Breast epithelium (tissue), 3 donors: ENCODE data around the gene VPS13D.

Source experiments
- POLR2A ChIP-seq: fragments of 450-650 bp; IDR thresholded peaks from one replicate; pipeline ENCODE4 v1.6.1; 2016; ENCODE audit warnings: antibody characterized with exemption, mild to moderate bottlenecking, moderate library complexity
- TF ChIP-seq, protein P1 (sequence below), 3 donors: fragments of 450-650 bp; IDR thresholded peaks; one replicate each; pipeline ENCODE4 v1.5.1; 2016 to 2017; ENCODE audit warnings: antibody characterized with exemption in 3 of 3, mild to moderate bottlenecking in 3 of 3, moderate library complexity in 3 of 3

DNA sequence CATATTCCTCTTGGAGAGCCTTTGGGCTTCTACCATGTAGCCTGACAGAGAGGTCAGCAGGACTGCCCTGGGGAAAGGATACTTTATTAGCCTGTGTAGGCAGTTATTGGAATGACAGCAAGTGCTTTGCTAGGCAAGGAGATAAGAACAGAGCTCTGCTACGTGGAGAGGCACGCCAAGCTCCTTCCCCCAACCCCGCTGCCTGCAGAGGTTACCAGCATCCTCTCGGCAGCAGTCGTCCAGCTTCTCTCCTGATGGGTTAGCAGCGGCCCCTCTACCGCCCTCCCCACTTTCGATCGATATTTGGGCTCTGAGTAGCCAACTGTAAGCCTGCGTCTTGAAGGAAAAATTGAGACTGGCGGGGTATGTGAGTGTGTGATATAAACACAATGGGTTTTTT is 265.9 kb downstream of the VPS13D start:
- TF ChIP-seq, protein P1, sequence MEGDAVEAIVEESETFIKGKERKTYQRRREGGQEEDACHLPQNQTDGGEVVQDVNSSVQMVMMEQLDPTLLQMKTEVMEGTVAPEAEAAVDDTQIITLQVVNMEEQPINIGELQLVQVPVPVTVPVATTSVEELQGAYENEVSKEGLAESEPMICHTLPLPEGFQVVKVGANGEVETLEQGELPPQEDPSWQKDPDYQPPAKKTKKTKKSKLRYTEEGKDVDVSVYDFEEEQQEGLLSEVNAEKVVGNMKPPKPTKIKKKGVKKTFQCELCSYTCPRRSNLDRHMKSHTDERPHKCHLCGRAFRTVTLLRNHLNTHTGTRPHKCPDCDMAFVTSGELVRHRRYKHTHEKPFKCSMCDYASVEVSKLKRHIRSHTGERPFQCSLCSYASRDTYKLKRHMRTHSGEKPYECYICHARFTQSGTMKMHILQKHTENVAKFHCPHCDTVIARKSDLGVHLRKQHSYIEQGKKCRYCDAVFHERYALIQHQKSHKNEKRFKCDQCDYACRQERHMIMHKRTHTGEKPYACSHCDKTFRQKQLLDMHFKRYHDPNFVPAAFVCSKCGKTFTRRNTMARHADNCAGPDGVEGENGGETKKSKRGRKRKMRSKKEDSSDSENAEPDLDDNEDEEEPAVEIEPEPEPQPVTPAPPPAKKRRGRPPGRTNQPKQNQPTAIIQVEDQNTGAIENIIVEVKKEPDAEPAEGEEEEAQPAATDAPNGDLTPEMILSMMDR (IDR thresholded peaks at IDR 0.05): no peak
- no peak for TF ChIP-seq POLR2A
